ENCODE results near the gene DEF6.
A peak's percentile ranks its signal among the peaks of the same experiment; 100 is the strongest.

DEF6 gene

GRCh38 chr6:35297601-35298481, at the start of gene DEF6:
Gene DEF6 (plus strand): TSS chr6:35297818. CDS start chr6:35297857, 39 bp downstream.
- peak; percentile 75 for TF ChIP-seq CTCF (conservative IDR thresholded peaks at IDR 0.05; ENCODE audit: low read depth, low read length)
- peak; percentile 34 for DNase-seq (ENCODE audit: low read depth)

GRCh38 chr6:35248300-35248699, 49.3 kb upstream of the DEF6 start:
- no peak for DNase-seq (ENCODE audit: low read depth)
- no peak for TF ChIP-seq CTCF (conservative IDR thresholded peaks at IDR 0.05; ENCODE audit: low read depth, low read length)
- H3K4me3 ChIP-seq (ENCODE audit: low read length): no peak overlapping the region

More at GRCh38 chr6:35297601-35298481, at the start of gene DEF6:
- H3K4me3 ChIP-seq (ENCODE audit: low read length): no peak within 1 kb of the TSS

- H3K4me3 ChIP-seq (ENCODE audit: low read length): no peak overlapping the region
- DNase-seq (ENCODE audit: low read depth): no peak
- TF ChIP-seq CTCF (conservative IDR thresholded peaks at IDR 0.05; ENCODE audit: low read depth, low read length): no peak
Measured at GRCh38 chr6:35248965-35249364, 48.7 kb upstream of the DEF6 start.

- no peak overlapping the region for H3K4me3 ChIP-seq (ENCODE audit: low read length)
- DNase-seq (ENCODE audit: low read depth): no peak
- no peak for TF ChIP-seq CTCF (conservative IDR thresholded peaks at IDR 0.05; ENCODE audit: low read depth, low read length)
Measured at GRCh38 chr6:35251949-35252348, 45.7 kb upstream of the DEF6 start.

GRCh38 chr6:35253249-35253648, 44.4 kb upstream of the DEF6 start:
- no peak for TF ChIP-seq CTCF (conservative IDR thresholded peaks at IDR 0.05; ENCODE audit: low read depth, low read length)
- DNase-seq (ENCODE audit: low read depth): no peak
- no peak overlapping the region for H3K4me3 ChIP-seq (ENCODE audit: low read length)

GRCh38 chr6:35258336-35258735, 39.3 kb upstream of the DEF6 start:
- peak overlapping the region; percentile 91 for H3K4me3 ChIP-seq (ENCODE audit: low read length)
- no peak for DNase-seq (ENCODE audit: low read depth)
- no peak for TF ChIP-seq CTCF (conservative IDR thresholded peaks at IDR 0.05; ENCODE audit: low read depth, low read length)

- H3K4me3 ChIP-seq (ENCODE audit: low read length): peak overlapping the region; percentile 91
- no peak for DNase-seq (ENCODE audit: low read depth)
- no peak for TF ChIP-seq CTCF (conservative IDR thresholded peaks at IDR 0.05; ENCODE audit: low read depth, low read length)
Measured at GRCh38 chr6:35258858-35259193, 38.8 kb upstream of the DEF6 start.
